DOHH2 (cell line): ENCODE data around the gene NUDT14.

Source experiments
- H3F3A ChIP-seq: fragments of 200-600 bp; sonication (generic), shearing (Covaris generic); 2 replicates; pipeline ENCODE4 v1.6.0; 2016; ENCODE audit warnings: antibody characterized with exemption, mild to moderate bottlenecking; ENCODE audit not compliant: control insufficient read depth, insufficient read depth
- H3K27ac ChIP-seq: fragments of 200-600 bp; sonication (generic); 2 replicates; pipeline ENCODE4 v1.5.1; 2014; ENCODE audit warnings: low read depth, mild to moderate bottlenecking, low read length, moderate library complexity
- H3K27me3 ChIP-seq: fragments of 200-600 bp; sonication (generic); 2 replicates; pipeline ENCODE4 v1.6.1; 2014; ENCODE audit warnings: mild to moderate bottlenecking, low read length, mixed read lengths; ENCODE audit not compliant: control insufficient read depth
- H3K36me3 ChIP-seq: fragments of 200-600 bp; sonication (generic); 2 replicates; pipeline ENCODE4 v1.6.1; 2014; ENCODE audit warnings: mild to moderate bottlenecking, low read length, moderate library complexity, mixed read lengths; ENCODE audit not compliant: control insufficient read depth
- H3K4me1 ChIP-seq: fragments of 200-600 bp; sonication (generic); 2 replicates; pipeline ENCODE4 v1.6.1; 2014; ENCODE audit warnings: mild to moderate bottlenecking, low read length, mixed read lengths; ENCODE audit not compliant: control insufficient read depth
- H3K4me2 ChIP-seq: fragments of 200-600 bp; sonication (generic); 2 replicates; pipeline ENCODE4 v1.6.0; 2014; ENCODE audit warnings: mild to moderate bottlenecking, low read length, moderate library complexity
- H3K4me3 ChIP-seq: fragments of 200-600 bp; sonication (generic); 2 replicates; pipeline ENCODE4 v1.5.1; 2014; ENCODE audit warnings: mild to moderate bottlenecking, low read length, mixed read lengths
- H3K79me2 ChIP-seq: fragments of 200-600 bp; sonication (generic); 2 replicates; pipeline ENCODE4 v1.6.1; 2014; ENCODE audit warnings: mild to moderate bottlenecking, low read length, mixed read lengths; ENCODE audit not compliant: control insufficient read depth
- H3K9me2 ChIP-seq: fragments of 200-600 bp; sonication (generic); replicated peaks from 2 replicates; pipeline ENCODE4 v1.6.1; 2014; ENCODE audit warnings: mild to moderate bottlenecking, low read length, mixed read lengths; ENCODE audit not compliant: control insufficient read depth
- H3K9me3 ChIP-seq: fragments of 200-600 bp; sonication (generic); 2 replicates; pipeline ENCODE4 v1.6.1; 2014; ENCODE audit warnings: antibody characterized with exemption, low read length, mixed read lengths; ENCODE audit not compliant: control insufficient read depth, insufficient read depth
- H4K20me1 ChIP-seq: fragments of 200-600 bp; sonication (generic); 2 replicates; pipeline ENCODE4 v1.6.0; 2014; ENCODE audit warnings: low read depth, mild to moderate bottlenecking, antibody characterized with exemption, low read length, moderate library complexity; ENCODE audit not compliant: control insufficient read depth, insufficient read depth
- CTCF ChIP-seq: fragments of 200-600 bp; sonication (generic); IDR thresholded peaks from one replicate; pipeline ENCODE4 v1.5.1; 2014; ENCODE audit warnings: antibody characterized with exemption, mild to moderate bottlenecking, low read depth, low read length; ENCODE audit not compliant: poor library complexity, severe bottlenecking
- EZH2phosphoT487 ChIP-seq: fragments of 200-600 bp; sonication (generic); IDR thresholded peaks from 2 replicates; pipeline ENCODE4 v1.6.1; 2017; ENCODE audit warnings: borderline replicate concordance, mild to moderate bottlenecking, antibody characterized with exemption, low read length, moderate library complexity, mixed read lengths

Gene NUDT14

DNA sequence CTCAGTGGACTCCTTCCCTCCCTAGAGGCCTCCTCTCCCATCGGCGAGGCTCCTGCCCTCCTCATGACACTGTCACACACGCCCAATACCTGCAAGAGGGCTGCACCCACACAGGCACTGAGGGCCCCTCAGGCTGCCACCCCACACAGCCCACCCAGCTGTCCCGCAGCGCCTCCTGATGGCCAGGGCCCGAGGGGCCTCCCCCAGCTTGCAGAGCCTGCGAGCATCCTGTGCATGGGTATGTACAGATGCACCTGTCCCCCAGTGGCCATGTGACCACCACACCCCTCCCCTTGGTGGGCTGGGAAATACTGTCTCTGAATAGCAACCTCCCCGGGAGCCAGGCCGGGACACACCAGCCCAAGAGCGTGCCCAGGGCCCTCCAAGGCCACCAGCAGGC lies 19.0 kb upstream of the NUDT14 start:
- no peaks in the 10 kb centered on the region; the same call in none of the 2 replicates for H4K20me1 ChIP-seq
- H3K9me2 ChIP-seq: no peaks in the 10 kb centered on the region
- no peaks in the 10 kb centered on the region for H3K9me3 ChIP-seq
- no peaks in the 10 kb centered on the region for H3K36me3 ChIP-seq
- peaks cover 9% of the 10 kb centered on the region for H3K4me1 ChIP-seq
- peak; percentile 63 for TF ChIP-seq CTCF
- no peak for TF ChIP-seq EZH2phosphoT487
- no peak overlapping the region for H3K27ac ChIP-seq
- no peak overlapping the region for H3K4me2 ChIP-seq
- no peaks in the 10 kb centered on the region for H3F3A ChIP-seq
- peaks cover 60% of the 10 kb centered on the region for H3K27me3 ChIP-seq
- no peaks in the 10 kb centered on the region for H3K79me2 ChIP-seq
- no peak overlapping the region for H3K4me3 ChIP-seq

- H3K9me2 ChIP-seq: no peaks in the 10 kb centered on the region
- H4K20me1 ChIP-seq: no peaks in the 10 kb centered on the region; the same call in none of the 2 replicates
- no peak overlapping the region for H3K4me2 ChIP-seq
Measured at GRCh38 chr14:105199093-105199492, 18.0 kb upstream of the NUDT14 start.

GRCh38 chr14:105198588-105198987 lies 17.5 kb upstream of the NUDT14 start:
- H3K9me2 ChIP-seq: no peaks in the 10 kb centered on the region
- no peak overlapping the region for H3K4me2 ChIP-seq
- H3K4me3 ChIP-seq: no peak overlapping the region

More at GRCh38 chr14:105199093-105199492, 18.0 kb upstream of the NUDT14 start:
- Histone ChIP-seq H3K27me3 (peaks cover 60% of the 10 kb centered on the region), H3F3A (no peaks in the 10 kb centered on the region), H3K9me3 (no peaks in the 10 kb centered on the region), H3K4me3 (no peak overlapping the region), H3K79me2 (no peaks in the 10 kb centered on the region), H3K36me3 (no peaks in the 10 kb centered on the region), H3K4me1 (peaks cover 19% of the 10 kb centered on the region), H3K27ac (no peak overlapping the region)
- no peak for TF ChIP-seq EZH2phosphoT487
- no peak for TF ChIP-seq CTCF

More at GRCh38 chr14:105198588-105198987, 17.5 kb upstream of the NUDT14 start:
- no peaks in the 10 kb centered on the region for H3K79me2 ChIP-seq
- no peak overlapping the region for H3K27ac ChIP-seq
- TF ChIP-seq EZH2phosphoT487 (no peak), CTCF (no peak)
- no peaks in the 10 kb centered on the region for H3K36me3 ChIP-seq
- H3F3A ChIP-seq: no peaks in the 10 kb centered on the region
- H3K9me3 ChIP-seq: no peaks in the 10 kb centered on the region
- peaks cover 24% of the 10 kb centered on the region for H3K4me1 ChIP-seq
- H3K27me3 ChIP-seq: peaks cover 60% of the 10 kb centered on the region
- no peaks in the 10 kb centered on the region; the same call in none of the 2 replicates for H4K20me1 ChIP-seq
